NCI-H345 treated with DMSO at 0.1 percent for 48 hours (cell line): Measurements from ENCODE around the gene GPR146.

Experiments used
- DNase-seq: peaks from one replicate; lab custom pipeline; 2025; ENCODE audit not compliant: unreplicated experiment; lab: John Stamatoyannopoulos, UW

The GPR146 gene

GRCh38 chr7:1090686-1091643, 46.6 kb downstream of the GPR146 start:
- no peak for DNase-seq

- DNase-seq = no peak
Measured at GRCh38 chr7:1091644-1092027, 47.3 kb downstream of the GPR146 start.

GRCh38 chr7:1092161-1092632, 47.9 kb downstream of the GPR146 start:
- DNase-seq = no peak

- DNase-seq = no peak
Measured at GRCh38 chr7:1092806-1093501, 48.6 kb downstream of the GPR146 start.

GRCh38 chr7:1093502-1093843, 49.1 kb downstream of the GPR146 start:
- no peak for DNase-seq

- no peak for DNase-seq
Measured at GRCh38 chr7:1093916-1094508, 49.7 kb downstream of the GPR146 start.

GRCh38 chr7:1094870-1095269, 50.5 kb downstream of the GPR146 start:
- DNase-seq = no peak

- DNase-seq = no peak
Measured at GRCh38 chr7:1095621-1096155, 51.3 kb downstream of the GPR146 start.

- no peak for DNase-seq
Measured at GRCh38 chr7:1096156-1097119, 52.1 kb downstream of the GPR146 start.

- DNase-seq = no peak
Measured at GRCh38 chr7:1097120-1097504, 52.8 kb downstream of the GPR146 start.

GRCh38 chr7:1098243-1099153, 54.2 kb downstream of the GPR146 start:
- DNase-seq = no peak

GRCh38 chr7:1099154-1099542, 54.8 kb downstream of the GPR146 start:
- no peak for DNase-seq

- no peak for DNase-seq
Measured at GRCh38 chr7:1099637-1100036, 55.3 kb downstream of the GPR146 start.

- no peak for DNase-seq
Measured at GRCh38 chr7:1100386-1100785, 56.0 kb downstream of the GPR146 start.

- DNase-seq = no peak
Measured at GRCh38 chr7:1100834-1101562, 56.7 kb downstream of the GPR146 start.

GRCh38 chr7:1101563-1102431, 57.5 kb downstream of the GPR146 start:
- no peak for DNase-seq

GRCh38 chr7:1103009-1103788, 58.9 kb downstream of the GPR146 start:
- no peak for DNase-seq
